ENCODE results near the gene FKBP3. TPM values are rescaled to one million over a fixed set of nuclear protein-coding genes. Genes with fewer than 3 reads are reported as not detected.
"Not testable (repeated sequence)": the region's sequence is repeated elsewhere in the genome, so short reads cannot be mapped to it uniquely, and the experiment has no call there.

FKBP3 gene
- total RNA-seq, 1 donor from 2014 or later, result 47.1 TPM

DNA sequence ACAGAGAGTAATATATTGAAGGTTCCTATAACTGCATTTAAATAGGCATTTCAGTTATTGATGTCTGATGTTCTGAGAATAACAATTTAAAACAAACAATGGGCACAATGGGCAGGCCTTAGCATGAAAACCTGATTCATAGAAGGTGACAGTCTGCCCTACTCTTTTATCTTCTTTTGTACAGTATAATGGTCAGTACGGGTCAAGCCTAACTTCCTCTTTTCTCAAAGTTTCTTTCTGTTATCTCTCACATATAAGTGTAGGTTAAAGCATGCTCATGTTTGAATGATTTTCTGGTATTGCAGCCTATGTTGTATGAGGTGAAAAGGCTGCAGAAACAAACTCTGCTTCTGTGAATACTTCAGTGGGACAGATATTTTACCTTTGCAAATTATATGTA, 14.2 kb downstream of the FKBP3 start:
- ATAC-seq (no peak), DNase-seq (ENCODE audit: low spot score) (no peak)
- intact Hi-C loops (cut with DNase I), result no loop called here

DNA sequence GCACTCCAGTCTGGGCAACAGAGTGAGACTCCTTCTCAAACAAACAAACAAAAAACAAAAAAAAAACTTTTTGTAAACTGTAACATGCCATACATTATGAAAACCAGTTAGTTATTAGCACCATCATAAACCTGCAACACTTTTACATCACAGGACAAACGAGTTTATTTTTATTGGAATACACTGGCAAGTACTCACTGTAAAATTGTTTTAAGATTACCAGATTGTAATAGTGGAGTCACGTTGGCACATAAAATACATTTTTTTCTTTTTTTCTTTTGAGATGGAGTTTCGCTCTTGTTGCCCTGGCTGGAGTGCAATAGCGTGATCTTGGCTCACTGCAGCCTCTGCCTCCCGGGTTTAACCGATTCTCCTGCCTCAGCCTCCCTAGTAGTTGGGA, 15.7 kb downstream of the FKBP3 start:
- intact Hi-C loops (cut with DNase I), result no loop called here
- no peak for ATAC-seq
- DNase-seq (ENCODE audit: low spot score), result no peak

DNA sequence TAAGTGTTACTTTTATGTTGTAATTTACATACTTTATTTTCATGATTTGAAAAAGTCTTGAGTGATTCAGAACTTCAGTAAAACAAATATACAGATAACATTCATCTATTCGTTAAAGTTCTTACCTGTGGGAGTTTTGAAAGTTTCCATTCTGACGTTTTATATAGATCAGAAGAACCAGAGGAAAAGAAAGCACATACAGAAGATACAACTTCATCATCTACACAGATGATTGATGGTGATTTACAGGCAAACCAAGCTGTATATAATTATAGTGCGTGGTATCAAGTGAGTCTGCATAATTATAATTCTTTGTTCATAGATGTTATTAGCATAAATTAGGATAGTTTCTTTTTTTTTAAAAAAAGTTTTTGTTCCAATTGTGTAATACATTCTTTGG, 20.0 kb downstream of the FKBP3 start:
- DNase-seq (ENCODE audit: low spot score), result no peak
- no peak for ATAC-seq
- intact Hi-C loops (cut with DNase I), result no loop called here

DNA sequence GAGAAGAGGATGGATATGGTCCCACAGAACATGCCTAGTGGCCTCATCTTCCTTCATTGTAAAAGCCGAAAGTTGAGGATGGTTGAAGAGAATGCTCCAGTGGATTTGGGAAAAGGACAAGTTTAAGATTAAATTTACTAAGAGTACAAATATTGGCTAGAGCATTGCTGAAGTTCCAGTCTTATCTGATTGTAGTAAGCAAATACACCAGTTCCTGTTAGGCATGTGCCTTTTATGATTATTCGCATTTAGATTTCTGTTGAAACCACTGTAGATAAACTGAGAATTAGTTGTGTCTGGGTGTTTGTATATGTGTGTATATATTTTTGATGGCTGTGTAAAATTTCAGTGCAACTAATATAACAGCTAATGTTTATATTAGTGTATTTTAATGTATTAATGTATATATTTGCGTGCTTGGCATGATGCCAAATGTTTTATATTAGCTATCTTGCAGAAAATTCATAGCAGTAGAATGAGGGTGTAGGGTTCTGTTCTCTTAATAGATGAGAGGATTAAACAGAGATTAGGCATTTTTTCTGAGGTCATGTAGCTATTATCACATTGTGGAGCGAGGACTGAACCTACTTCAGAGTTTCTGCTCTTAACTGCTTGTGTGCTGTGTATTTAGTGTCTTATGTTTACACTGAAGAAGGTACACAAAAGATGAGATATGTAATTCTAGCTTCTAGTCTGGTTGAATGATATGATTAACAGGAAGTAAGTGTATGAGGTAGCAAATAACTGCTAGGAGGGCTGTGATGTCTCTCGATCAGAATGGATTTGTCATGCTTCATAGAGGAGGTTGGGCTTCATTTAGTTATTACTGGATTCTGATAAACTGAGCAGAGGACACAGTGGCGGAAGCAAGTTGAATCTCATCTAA, 21.1 kb downstream of the FKBP3 start:
- DNase-seq (ENCODE audit: low spot score) (no peak), ATAC-seq (no peak)
- intact Hi-C loops (cut with DNase I), result no loop called here

DNA sequence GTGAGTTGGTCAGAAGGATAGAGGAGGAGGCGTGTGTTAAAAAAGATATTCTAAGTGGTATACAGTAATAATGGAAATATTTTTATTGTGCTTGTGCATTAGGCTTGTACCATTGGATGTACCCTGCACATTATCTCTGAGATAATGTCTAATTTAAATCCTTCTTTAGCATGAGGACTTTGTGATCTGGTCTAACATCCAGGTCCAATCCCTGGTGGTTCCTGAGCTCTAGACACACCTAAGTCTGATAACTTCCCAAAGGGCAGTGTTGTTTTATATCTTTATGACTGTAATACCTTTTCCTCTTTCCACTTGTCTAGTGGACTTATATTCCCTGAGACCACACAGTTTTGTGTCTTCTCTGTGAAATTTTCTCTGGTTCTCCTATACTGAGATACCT, 29.7 kb downstream of the FKBP3 start:
- no peak for ATAC-seq
- DNase-seq (ENCODE audit: low spot score), result no peak
- intact Hi-C loops (cut with DNase I), result no loop called here

DNA sequence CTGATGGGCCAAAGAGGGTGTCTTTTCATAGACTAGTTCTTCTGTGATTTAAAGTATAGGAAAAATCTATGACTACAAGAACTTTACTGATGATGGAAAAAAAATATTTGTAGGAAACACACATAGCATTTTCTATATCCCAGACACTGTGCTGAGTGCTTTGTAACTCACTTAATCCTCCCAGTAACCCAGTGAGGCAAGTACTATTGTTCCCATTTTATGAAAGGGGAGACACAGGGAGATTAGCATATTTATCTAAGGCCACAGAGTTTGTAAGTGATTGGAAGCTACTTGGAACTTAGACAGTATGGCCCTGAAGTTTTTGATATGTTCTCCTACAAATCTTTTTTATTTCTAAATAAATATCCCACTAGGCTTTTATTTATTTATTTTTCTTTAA, 30.5 kb downstream of the FKBP3 start:
- intact Hi-C loops (cut with DNase I), result no loop called here
- DNase-seq (ENCODE audit: low spot score) (no peak), ATAC-seq (no peak)

DNA sequence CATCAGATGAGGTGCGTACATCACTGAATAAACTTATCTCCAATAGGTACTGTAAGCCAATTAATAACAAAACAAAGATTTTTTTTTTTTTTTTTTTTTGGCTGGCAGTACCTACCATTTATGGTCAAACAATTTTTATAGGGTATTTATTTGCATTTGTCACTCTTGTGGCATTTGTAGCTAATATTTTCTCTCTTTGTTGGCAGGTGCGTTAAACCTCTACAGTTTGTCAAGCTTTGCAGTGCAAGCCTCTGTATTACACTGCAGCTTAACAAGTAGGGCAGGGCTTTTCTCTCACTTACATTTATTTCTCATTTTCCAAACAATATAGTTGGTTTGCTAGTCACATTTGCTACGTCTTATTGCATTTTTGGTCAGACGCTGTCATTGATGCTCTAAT, 38.1 kb downstream of the FKBP3 start:
- ATAC-seq (no peak), DNase-seq (ENCODE audit: low spot score) (no peak)
- intact Hi-C loops (cut with DNase I), result no loop called here

DNA sequence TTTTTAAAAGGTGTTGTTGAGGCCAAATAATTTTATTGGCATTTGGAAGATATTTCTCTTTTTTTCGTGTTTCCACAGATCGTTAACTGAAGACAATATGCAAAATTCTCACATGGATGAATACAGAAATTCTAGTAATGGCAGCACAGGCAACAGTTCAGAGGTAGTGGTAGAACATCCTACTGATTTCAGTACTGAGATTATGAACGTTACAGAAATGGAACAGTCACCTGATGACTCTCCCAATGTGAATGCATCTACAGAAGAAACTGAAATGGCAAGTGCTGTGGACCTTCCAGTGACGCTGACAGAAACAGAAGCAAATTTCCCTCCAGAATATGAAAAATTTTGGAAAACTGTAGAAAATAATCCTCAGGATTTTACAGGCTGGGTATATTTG, 39.1 kb downstream of the FKBP3 start:
- DNase-seq (ENCODE audit: low spot score) (no peak), ATAC-seq (no peak)
- intact Hi-C loops (cut with DNase I), result no loop called here

DNA sequence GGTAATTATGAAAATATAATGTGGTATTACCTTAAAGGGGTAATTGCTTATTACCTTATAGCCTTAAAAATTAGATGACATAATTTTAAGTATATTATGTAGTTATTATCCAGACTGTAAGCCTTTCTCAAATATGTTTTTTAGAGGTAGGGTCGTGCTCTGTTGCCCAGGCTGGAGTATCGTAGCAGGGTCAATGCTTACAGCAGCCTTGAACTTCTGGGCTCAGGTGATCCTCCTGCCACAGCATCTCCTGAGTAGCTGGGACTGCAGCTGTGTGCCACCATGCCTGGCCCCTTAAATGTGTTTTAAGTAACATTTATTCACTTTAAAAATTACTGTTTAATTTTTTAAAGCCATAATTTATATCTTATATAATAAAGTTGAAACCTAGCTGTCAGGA, 40.0 kb downstream of the FKBP3 start:
- intact Hi-C loops (cut with DNase I), result no loop called here
- DNase-seq (ENCODE audit: low spot score) (no peak), ATAC-seq (no peak)

DNA sequence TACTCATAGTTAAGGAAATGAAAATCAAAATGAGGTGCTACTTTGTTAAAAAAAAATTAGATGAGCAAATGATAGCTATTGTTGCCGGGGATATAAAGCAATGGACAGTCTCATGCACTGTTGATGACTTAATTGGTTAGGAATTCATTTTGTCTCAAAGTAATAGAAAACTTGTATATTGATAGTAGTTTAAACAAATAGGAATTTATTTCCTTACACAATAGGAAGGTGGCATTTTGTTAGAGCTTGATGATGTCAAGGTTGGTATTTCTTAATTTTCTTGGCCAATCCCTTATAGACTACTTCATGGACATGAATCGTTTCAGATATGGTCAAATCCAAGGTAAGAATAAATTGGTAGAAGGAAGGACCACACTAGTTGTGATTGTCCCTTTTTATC, 42.6 kb downstream of the FKBP3 start:
- intact Hi-C loops (cut with DNase I), result no loop called here
- DNase-seq (ENCODE audit: low spot score) (no peak), ATAC-seq (no peak)

DNA sequence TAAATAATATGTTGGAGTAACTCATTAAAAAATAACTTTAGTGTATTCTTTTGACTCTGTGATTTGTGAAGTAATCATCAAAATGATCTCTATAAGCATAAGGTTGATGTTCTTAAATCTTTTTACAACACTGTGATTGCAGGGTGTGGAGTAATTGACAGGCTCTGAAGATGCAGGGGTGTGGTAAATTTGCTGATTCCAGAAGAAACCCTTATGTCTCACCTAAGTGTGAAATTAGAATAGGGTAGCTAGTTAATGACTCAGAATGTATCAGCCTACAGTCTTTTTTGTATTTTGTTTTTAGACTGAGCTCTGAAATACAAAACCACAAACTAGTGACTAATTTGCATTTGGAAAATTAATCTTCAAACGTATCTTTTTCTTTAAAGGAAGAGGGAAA, 44.5 kb downstream of the FKBP3 start:
- DNase-seq (ENCODE audit: low spot score) (no peak), ATAC-seq (no peak)
- intact Hi-C loops (cut with DNase I), result no loop called here

DNA sequence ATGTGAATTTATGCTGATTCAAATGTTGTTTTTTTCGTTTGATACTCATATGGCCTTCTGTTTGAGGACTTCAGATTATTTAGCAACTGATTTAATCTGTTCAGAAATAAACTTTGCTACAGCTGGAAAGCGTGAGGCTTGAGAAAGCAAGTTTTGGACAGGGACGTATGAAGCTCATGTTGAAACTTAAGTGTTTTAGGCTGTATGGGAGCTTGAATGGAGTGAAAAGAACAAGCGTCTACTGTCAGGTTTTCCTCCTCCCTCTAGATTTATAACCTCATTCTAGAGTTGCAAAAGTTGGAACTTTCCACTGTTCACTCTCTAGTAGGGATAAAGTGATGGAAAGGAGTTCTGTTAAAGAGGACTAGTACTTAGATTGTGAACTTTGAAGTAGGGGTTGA, 49.3 kb downstream of the FKBP3 start:
- intact Hi-C loops (cut with DNase I), result no loop called here
- ATAC-seq (peak; percentile 21), DNase-seq (ENCODE audit: low spot score) (no peak)

DNA sequence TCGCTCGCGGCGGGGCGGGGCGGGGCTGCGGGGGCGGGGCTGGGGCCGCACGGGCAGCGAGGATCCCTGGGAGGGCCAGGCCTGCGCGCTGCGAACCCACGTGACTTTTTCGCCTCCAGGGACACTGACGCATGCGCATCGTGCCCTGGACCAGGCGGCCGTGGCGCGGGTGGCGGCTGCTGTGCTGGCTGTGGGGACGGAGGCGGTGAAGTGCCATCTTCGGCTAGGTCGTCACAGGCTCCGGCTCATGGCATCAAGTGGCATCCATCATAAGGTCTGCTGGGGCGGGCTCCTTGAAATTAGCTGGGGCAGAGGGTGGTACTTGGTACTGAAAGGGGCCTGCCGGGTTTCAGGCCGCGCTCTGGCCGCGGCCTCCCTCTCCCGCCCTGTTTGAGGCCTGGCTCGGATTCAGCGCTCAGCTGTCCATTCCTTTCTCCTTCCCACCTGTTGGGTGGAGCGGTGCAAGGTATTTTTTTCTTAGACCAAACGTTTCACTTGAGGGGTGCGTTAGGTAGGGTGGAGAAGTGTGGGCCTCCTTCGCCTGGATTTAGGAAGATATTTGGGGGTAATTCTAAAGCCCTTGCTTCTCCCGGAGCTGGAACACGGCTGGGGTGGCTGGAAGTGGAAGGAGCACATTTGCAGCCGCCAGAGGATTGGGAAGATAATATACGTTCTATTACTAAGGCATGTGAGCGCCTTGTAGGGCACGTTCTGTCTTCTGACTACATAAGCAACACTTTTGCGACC, 50.1 kb downstream of the FKBP3 start, which contains the start of gene PRPF39:
PRPF39 (plus strand) TSS at position 141 of the 747 bp plus-strand sequence. CDS start 11,124 bp downstream, outside the sequence.
- ATAC-seq (peak; percentile 100), DNase-seq (ENCODE audit: low spot score) (peak; percentile 97)
- intact Hi-C loops (cut with DNase I), result no loop called here

DNA sequence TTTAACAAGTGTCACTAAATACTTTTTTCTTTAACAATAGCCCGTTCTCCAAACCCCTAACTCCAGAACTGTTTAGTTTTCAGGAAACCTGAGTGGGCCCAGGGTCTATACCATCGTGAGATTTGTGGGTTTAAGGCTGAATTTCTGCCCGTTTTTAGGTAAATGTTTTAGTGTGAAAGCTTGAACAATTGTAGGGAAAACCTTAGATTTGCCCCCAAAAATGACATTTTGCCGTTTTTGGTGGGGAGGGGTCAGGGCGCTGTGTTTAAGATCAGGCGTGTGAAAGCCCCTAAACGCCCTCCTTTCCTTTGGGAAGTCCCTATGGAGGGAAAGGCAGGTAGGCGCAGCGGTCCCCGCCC, 50.7 kb downstream of the FKBP3 start:
- ATAC-seq, result no peak
- no peak for DNase-seq (ENCODE audit: low spot score)
- intact Hi-C loops (cut with DNase I), result no loop called here

DNA sequence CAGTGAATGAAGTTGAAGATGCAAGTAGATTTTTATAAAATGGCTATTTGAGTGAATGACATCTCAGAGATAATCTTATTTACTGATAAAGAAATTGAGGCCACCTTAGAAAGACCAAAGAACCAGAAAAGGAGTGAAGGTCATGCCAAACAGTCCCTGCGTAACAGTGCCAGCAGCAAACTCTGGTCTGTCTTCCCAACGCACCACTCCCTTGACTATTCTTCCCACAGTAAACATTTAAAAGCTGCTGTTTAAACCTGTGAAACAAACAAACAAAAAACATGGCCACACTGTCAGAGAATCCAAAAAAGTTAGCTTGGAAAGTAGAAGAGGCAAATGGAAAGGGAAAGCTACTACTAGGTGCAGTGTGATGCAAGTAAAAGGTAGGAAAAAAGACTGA, 51.9 kb downstream of the FKBP3 start:
- intact Hi-C loops (cut with DNase I), result no loop called here
- ATAC-seq, result no peak
- DNase-seq (ENCODE audit: low spot score), result no peak

DNA sequence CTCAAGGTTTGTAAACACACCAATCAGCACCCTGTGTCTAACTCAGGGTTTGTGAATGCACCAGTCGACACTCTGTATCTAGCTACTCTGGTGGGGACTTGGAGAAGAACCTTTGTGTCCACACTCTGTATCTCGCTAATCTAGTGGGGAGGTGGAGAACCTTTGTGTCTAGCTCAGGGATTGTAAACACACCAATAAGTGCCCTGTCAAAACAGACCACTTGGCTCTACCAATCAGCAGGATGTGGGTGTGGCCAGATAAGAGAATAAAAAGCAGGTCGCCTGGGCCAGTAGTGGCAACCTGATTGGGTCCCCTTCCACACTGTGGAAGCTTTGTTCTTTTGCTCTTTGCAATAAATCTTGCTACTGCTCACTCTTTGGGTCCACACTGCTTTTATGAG, 53.2 kb downstream of the FKBP3 start:
- intact Hi-C loops (cut with DNase I); ATAC-seq: not testable (repeated sequence)

DNA sequence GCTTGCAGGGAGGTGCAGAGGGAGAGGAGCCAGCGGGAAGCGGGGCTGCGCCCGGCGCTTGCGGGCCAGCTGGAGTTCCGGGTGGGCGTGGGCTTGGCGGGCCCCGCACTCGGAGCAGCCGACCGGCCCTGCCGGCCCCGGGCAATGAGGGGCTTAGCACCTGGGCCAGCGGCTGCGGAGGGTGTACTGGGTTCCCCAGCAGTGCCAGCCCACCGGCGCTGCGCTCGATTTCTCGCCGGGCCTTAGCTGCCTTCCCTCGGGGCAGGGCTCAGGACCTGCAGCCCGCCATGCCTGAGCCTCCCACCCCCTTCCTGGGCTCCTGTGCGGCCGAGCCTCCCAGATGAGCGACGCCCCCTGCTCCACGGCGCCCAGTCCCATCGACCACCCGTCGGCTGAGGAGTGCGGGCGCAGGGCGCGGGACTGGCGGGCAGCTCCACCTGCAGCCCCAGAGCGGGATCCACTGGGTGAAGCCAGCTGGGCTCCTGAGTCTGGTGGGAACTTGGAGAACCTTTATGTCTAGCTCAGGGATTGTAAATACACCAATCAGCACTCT, 53.8 kb downstream of the FKBP3 start:
- ATAC-seq; DNase-seq (ENCODE audit: low spot score); intact Hi-C loops (cut with DNase I): not testable (repeated sequence)

More for the DNA sequence above, 53.2 kb downstream of the FKBP3 start:
- DNase-seq (ENCODE audit: low spot score), result not testable (repeated sequence)

DNA sequence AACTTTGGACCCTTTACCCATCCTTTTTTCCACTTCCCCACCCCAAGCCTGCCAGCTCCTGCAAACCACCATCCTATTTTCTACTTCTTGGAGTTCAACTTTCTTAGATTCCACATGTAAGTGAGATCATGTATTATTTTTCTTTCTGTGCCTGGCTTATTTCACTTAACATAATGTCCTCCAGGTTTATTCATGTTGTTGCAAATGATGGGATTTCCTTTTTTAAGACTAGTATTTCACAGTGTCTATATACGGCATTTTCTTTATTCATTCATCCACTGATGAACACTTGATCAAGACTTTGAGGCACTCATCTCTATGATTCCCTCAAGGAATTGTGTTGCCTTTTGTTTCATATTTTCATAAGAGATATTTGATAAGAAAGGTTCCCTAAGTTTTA, 56.0 kb downstream of the FKBP3 start:
- intact Hi-C loops (cut with DNase I), result no loop called here
- ATAC-seq, result no peak
- DNase-seq (ENCODE audit: low spot score), result no peak

DNA sequence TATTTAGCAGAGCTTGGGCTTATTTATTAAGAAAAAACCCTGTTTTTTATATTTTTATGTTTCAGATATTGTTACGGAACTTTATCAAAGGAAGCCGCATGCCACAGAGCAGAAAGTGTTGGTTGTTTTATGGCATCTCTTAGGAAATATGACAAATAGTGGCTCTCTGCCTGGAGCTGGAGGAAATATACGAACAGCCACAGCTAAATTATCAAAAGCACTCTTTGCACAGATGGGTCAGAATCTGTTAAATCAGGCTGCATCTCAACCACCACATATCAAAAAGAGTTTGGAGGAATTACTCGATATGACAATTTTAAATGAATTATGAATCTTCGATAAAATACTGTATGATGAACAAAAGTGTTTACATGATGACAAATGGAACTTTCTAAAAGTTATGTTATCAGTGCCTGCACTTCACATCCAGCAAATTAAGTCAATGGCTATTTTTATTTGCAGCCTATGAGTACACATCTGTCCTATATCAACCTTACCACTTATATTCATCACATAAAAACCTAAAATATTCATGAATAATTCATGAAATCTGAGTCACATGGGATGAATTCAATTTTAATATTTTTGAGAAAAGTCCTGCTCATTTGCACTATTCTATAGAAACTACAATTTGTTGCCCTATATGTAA, 60.9 kb downstream of the FKBP3 start:
- DNase-seq (ENCODE audit: low spot score), result no peak
- ATAC-seq, result no peak
- intact Hi-C loops (cut with DNase I), result no loop called here

DNA sequence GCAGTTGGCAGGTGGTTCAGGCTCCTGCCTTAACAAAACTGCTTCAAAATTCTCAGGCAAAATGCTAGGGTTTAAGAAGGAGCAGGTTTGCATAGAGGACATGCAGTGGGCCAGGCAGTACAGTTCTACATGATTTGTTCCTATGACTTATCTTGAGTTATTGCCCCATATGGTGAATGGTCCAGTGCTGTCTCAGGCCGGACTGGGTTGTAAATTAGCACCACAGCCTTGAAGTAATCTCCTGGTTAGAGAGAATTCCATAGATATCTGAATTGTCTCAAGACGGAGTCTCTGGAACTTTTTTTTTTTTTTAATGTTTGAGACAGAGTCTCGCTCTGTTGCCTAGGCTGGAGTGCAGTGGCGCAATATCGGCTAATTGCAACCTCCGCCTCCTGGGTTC, 62.2 kb downstream of the FKBP3 start:
- ATAC-seq (no peak), DNase-seq (ENCODE audit: low spot score) (no peak)
- intact Hi-C loops (cut with DNase I), result no loop called here
